Measurements from ENCODE around the gene ERCC1.

Gene ERCC1

GRCh38 chr19:45357445-45357783, 66.3 kb downstream of the ERCC1 start:
- H3K36me3 ChIP-seq (ENCODE audit: low read depth) = peaks cover 89% of the 10 kb centered on the region
- no peak for TF ChIP-seq CTCF (IDR thresholded peaks at IDR 0.05; ENCODE audit: poor library complexity, severe bottlenecking)

More at GRCh38 chr19:45357445-45357783, 66.3 kb downstream of the ERCC1 start:
- H3K27me3 ChIP-seq (ENCODE audit: insufficient read depth, poor library complexity, severe bottlenecking) = no peaks in the 10 kb centered on the region
- DNase-seq (ENCODE audit: low spot score) = no peak
- no peak for ATAC-seq (ENCODE audit: low read depth)
- no peak overlapping the region for H3K4me3 ChIP-seq (ENCODE audit: severe bottlenecking)
- no peak overlapping the region for H3K27ac ChIP-seq (ENCODE audit: poor library complexity, severe bottlenecking)
- no peaks in the 10 kb centered on the region for H3K4me1 ChIP-seq (ENCODE audit: insufficient read depth, poor library complexity, severe bottlenecking)
- H3K9me3 ChIP-seq (ENCODE audit: severe bottlenecking) = no peaks in the 10 kb centered on the region

All from RWPE2 (cell line).